ENCODE results near the gene MAT2A. TPM values are rescaled to one million over a fixed set of nuclear protein-coding genes. Genes with fewer than 3 reads are reported as not detected.

The MAT2A gene
- total RNA-seq, 1 experiment from 2014 or later, result 444 TPM

GRCh38 chr2:85584857-85585780 is 46.2 kb downstream of the MAT2A start:
- TF ChIP-seq FOSL1 (IDR thresholded peaks at IDR 0.05; ENCODE audit: low read depth) (peak; percentile 69), YY1 (IDR thresholded peaks at IDR 0.05; ENCODE audit: extremely low read depth, insufficient replicate concordance, low read depth, low read length) (no peak), EZH2phosphoT487 (IDR thresholded peaks at IDR 0.05; ENCODE audit: borderline replicate concordance) (no peak), SP1 (IDR thresholded peaks at IDR 0.05; ENCODE audit: low read depth) (0 out of 2 replicates have a peak, but pooled peaks have one; percentile 25), RAD21 (IDR thresholded peaks at IDR 0.05; ENCODE audit: low read depth) (no peak), ATF3 (IDR thresholded peaks at IDR 0.05) (no peak), POLR2AphosphoS5 (IDR thresholded peaks at IDR 0.05; ENCODE audit: low read depth, low read length) (no peak; the same call in 1 of the 2 replicates), SRF (IDR thresholded peaks at IDR 0.05; ENCODE audit: low read depth) (no peak), CBX3 (IDR thresholded peaks at IDR 0.05; ENCODE audit: low read depth) (no peak; the same call in 1 of the 2 replicates), ZNF274 (IDR thresholded peaks at IDR 0.05; ENCODE audit: low read depth, low read length) (no peak), JUND (IDR thresholded peaks at IDR 0.05) (peak; percentile 74), EGR1 (IDR thresholded peaks at IDR 0.05; ENCODE audit: low read depth) (no peak)
- TF ChIP-seq, protein P1, sequence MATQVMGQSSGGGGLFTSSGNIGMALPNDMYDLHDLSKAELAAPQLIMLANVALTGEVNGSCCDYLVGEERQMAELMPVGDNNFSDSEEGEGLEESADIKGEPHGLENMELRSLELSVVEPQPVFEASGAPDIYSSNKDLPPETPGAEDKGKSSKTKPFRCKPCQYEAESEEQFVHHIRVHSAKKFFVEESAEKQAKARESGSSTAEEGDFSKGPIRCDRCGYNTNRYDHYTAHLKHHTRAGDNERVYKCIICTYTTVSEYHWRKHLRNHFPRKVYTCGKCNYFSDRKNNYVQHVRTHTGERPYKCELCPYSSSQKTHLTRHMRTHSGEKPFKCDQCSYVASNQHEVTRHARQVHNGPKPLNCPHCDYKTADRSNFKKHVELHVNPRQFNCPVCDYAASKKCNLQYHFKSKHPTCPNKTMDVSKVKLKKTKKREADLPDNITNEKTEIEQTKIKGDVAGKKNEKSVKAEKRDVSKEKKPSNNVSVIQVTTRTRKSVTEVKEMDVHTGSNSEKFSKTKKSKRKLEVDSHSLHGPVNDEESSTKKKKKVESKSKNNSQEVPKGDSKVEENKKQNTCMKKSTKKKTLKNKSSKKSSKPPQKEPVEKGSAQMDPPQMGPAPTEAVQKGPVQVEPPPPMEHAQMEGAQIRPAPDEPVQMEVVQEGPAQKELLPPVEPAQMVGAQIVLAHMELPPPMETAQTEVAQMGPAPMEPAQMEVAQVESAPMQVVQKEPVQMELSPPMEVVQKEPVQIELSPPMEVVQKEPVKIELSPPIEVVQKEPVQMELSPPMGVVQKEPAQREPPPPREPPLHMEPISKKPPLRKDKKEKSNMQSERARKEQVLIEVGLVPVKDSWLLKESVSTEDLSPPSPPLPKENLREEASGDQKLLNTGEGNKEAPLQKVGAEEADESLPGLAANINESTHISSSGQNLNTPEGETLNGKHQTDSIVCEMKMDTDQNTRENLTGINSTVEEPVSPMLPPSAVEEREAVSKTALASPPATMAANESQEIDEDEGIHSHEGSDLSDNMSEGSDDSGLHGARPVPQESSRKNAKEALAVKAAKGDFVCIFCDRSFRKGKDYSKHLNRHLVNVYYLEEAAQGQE (IDR thresholded peaks at IDR 0.05; ENCODE audit: low read depth), result no peak
- H3K79me2 ChIP-seq (ENCODE audit: insufficient read depth, low read length), result no peaks in the 10 kb centered on the region
- H4K20me1 ChIP-seq (ENCODE audit: insufficient read depth), result no peaks in the 10 kb centered on the region
- peak overlapping the region; percentile 78 for H3K4me2 ChIP-seq (ENCODE audit: low read length)
- no TSS peak for BruUV-seq (replicated peaks)
- peaks cover 0 to 4% of the 10 kb centered on the region in 2 experiments; a peak in 2 of 4 replicates for H3K36me3 ChIP-seq (ENCODE audit: control insufficient read depth in 1 of 2, insufficient read depth in 2 of 2, low read length in 2 of 2)
- H3K9me2 ChIP-seq (ENCODE audit: insufficient read depth), result no peaks in the 10 kb centered on the region
- H3K27me3 ChIP-seq (ENCODE audit: insufficient read depth, low read length), result no peaks in the 10 kb centered on the region
- peak overlapping the region; percentile 46 for H3K9ac ChIP-seq (ENCODE audit: low read length)
- peaks cover 20 to 23% of the 10 kb centered on the region in 2 experiments for H3K4me1 ChIP-seq (ENCODE audit: control insufficient read depth in 1 of 2, insufficient read depth in 2 of 2, low read length in 2 of 2)
- peak overlapping the region; percentile 75 for H3K27ac ChIP-seq (ENCODE audit: low read depth, low read length)
- ATAC-seq (peak; percentile 94), DNase-seq (ENCODE audit: low read depth, low spot score) (no peak)
- ChIA-PET CTCF (no interaction called here), POLR2A (interaction anchor here (0.8 to 1.2 kb wide), 4 partner anchors 10 to 171 kb away, joined by 3 to 4 read pairs (median 3); partner anchors contain the start of genes C2orf68, GGCX and RNF181), RAD21 (ENCODE audit: low non-redundant PET in 1 of 2, low total read pairs in 2 of 2, uncharacterized antibody in 2 of 2, unreplicated experiment in 2 of 2) (no interaction called here)
- H3K9me3 ChIP-seq (ENCODE audit: control insufficient read depth in 1 of 2, insufficient read depth in 1 of 2, low read depth in 1 of 2, low read length in 2 of 2), result no peaks in the 10 kb centered on the region
- H3K4me3 ChIP-seq (replicated peaks in 1 of 2; ENCODE audit: low read depth in 1 of 2, low read length in 2 of 2), result peak overlapping the region in 1 of 2 experiments; percentile 27; a peak in 2 of 4 replicates
- H2AFZ ChIP-seq (ENCODE audit: low read depth, low read length, poor library complexity, severe bottlenecking), result no peak overlapping the region
- intact Hi-C loops (cut with micrococcal nuclease), result no loop called here

All from HCT116 (cell line).